SK-N-SH (cell line): ENCODE results near the gene MED22. TPM values are rescaled to one million over a fixed set of nuclear protein-coding genes. Genes with fewer than 3 reads are reported as not detected.

Experiments
- CTCF ChIA-PET: fragments of 300-600, 350-600 bp; formaldehyde crosslinking; extraction: SDS; loops from one replicate; lab custom pipeline; 2021; lab: Yijun Ruan, JAX
- POLR2A ChIA-PET: fragments of 350-600 bp; sonication (Branson Sonifier 250); formaldehyde crosslinking; extraction: SDS; loops from one replicate; lab custom pipeline; 2020; ENCODE audit warnings: antibody characterized with exemption, inconsistent platforms; lab: Yijun Ruan, JAX
- DNase-seq: peaks from one replicate; pipeline ENCODE4 v3.0.0; 2012
- H2AFZ ChIP-seq: fragments of 200-600 bp; sonication (generic); 2 replicates; pipeline ENCODE4 v1.8.1; 2016; ENCODE audit warnings: antibody characterized with exemption, mild to moderate bottlenecking, low read depth
- H3F3A ChIP-seq: fragments of 200-600 bp; sonication (generic); replicated peaks from 2 replicates; pipeline ENCODE3; 2016; ENCODE audit warnings: antibody characterized with exemption, mild to moderate bottlenecking; ENCODE audit not compliant: insufficient read depth
- H3K27ac ChIP-seq, 2 experiments: fragments of 200-500 bp in 1 of 2; fragments of 200-600 bp in 1 of 2; sonication (Bioruptor generic) in 1 of 2; sonication (generic), shearing (Covaris generic) in 1 of 2; 2 replicates each; pipeline versions ENCODE4 v1.5.1 to v1.6.1; 2014 to 2016; ENCODE audit warnings: low read depth in 2 of 2, inconsistent platforms in 1 of 2, low read length in 1 of 2, mild to moderate bottlenecking in 1 of 2, mixed read lengths in 1 of 2
- H3K27me3 ChIP-seq: fragments of 200-600 bp; sonication (generic), shearing (Covaris generic); 2 replicates; pipeline ENCODE4 v1.6.1; 2016; ENCODE audit warnings: mixed run types; ENCODE audit not compliant: insufficient read depth
- H3K36me3 ChIP-seq, 2 experiments: fragments of 200-500 bp in 1 of 2; fragments of 200-600 bp in 1 of 2; sonication (Bioruptor generic) in 1 of 2; sonication (generic) in 1 of 2; replicated peaks in 1 of 2; 2 replicates each; pipeline versions ENCODE3 to v1.5.1; 2014 to 2016; ENCODE audit warnings: low read length in 1 of 2, mild to moderate bottlenecking in 1 of 2; ENCODE audit not compliant: insufficient read depth in 2 of 2, control insufficient read depth in 1 of 2
- H3K4me1 ChIP-seq, 2 experiments: fragments of 200-500 bp in 1 of 2; fragments of 200-600 bp in 1 of 2; sonication (Bioruptor generic) in 1 of 2; sonication (generic), shearing (Covaris generic) in 1 of 2; 2 replicates each; pipeline versions ENCODE4 v1.5.1 to v1.6.1; 2014 to 2016; ENCODE audit warnings: low read depth in 1 of 2, low read length in 1 of 2, mixed run types in 1 of 2; ENCODE audit not compliant: insufficient read depth in 2 of 2, control insufficient read depth in 1 of 2
- H3K4me2 ChIP-seq: fragments of 200-600 bp; sonication (generic), shearing (Covaris generic); 2 replicates; pipeline ENCODE4 v1.6.1; 2017; ENCODE audit warnings: mixed run types
- H3K4me3 ChIP-seq, 2 experiments: fragments of 200-500 bp in 1 of 2; fragments of 200-600 bp in 1 of 2; sonication (Bioruptor generic) in 1 of 2; sonication (generic), shearing (Covaris generic) in 1 of 2; 2 replicates each; pipeline versions ENCODE4 v1.5.1 to v1.8.1; 2014 to 2016; ENCODE audit warnings: low read depth in 2 of 2, inconsistent platforms in 1 of 2, low read length in 1 of 2, mild to moderate bottlenecking in 1 of 2, mixed read lengths in 1 of 2, moderate library complexity in 1 of 2
- H3K79me2 ChIP-seq: fragments of 200-600 bp; sonication (generic); 2 replicates; pipeline ENCODE4 v1.8.1; 2017; ENCODE audit warnings: mild to moderate bottlenecking; ENCODE audit not compliant: insufficient read depth
- H3K9ac ChIP-seq: fragments of 200-600 bp; sonication (generic); 2 replicates; pipeline ENCODE4 v1.6.1; 2017; ENCODE audit warnings: mixed run types
- H3K9me2 ChIP-seq: fragments of 200-600 bp; sonication (generic); 2 replicates; pipeline ENCODE4 v1.6.1; 2017; ENCODE audit warnings: mixed run types
- H3K9me3 ChIP-seq: fragments of 200-600 bp; sonication (generic); 2 replicates; pipeline ENCODE4 v1.6.1; 2017; ENCODE audit warnings: mixed run types, mild to moderate bottlenecking, moderate library complexity
- H4K20me1 ChIP-seq: fragments of 200-600 bp; sonication (generic); 2 replicates; pipeline ENCODE4 v1.6.1; 2017; ENCODE audit warnings: mild to moderate bottlenecking, mixed run types; ENCODE audit not compliant: insufficient read depth
- CHD2 ChIP-seq: fragments of 150-350 bp; IDR thresholded peaks from 2 replicates; pipeline ENCODE4 v1.6.1; 2018; ENCODE audit warnings: low read length; ENCODE audit not compliant: partially characterized antibody
- EP300 ChIP-seq, 2 experiments: IDR thresholded peaks; 2 replicates each; pipeline versions ENCODE4 v1.4.0 to v1.6.1; 2012; ENCODE audit warnings: borderline replicate concordance in 1 of 2, low read depth in 1 of 2, low read length in 1 of 2
- EZH2phosphoT487 ChIP-seq: fragments of 200-600 bp; sonication (generic); IDR thresholded peaks from 2 replicates; pipeline ENCODE4 v1.6.1; 2017; ENCODE audit warnings: low read depth, mixed run types, mild to moderate bottlenecking, antibody characterized with exemption, moderate library complexity, borderline replicate concordance
- FOSL2 ChIP-seq: IDR thresholded peaks from 2 replicates; pipeline ENCODE4 v1.4.0; 2012; ENCODE audit warnings: low read depth, mild to moderate bottlenecking, moderate library complexity, borderline replicate concordance
- FOXJ3 ChIP-seq: sonication (generic); formaldehyde crosslinking; IDR thresholded peaks from 2 replicates; pipeline ENCODE4 v1.5.1; 2020; ENCODE audit warnings: mild to moderate bottlenecking, missing genetic modification reagents
- GABPA ChIP-seq: IDR thresholded peaks from 2 replicates; pipeline ENCODE4 v1.4.0; 2012; ENCODE audit warnings: low read depth, mild to moderate bottlenecking
- GATA2 ChIP-seq: sonication (generic); formaldehyde crosslinking; IDR thresholded peaks from 2 replicates; pipeline ENCODE4 v1.5.0; 2020; ENCODE audit warnings: mild to moderate bottlenecking, missing genetic modification reagents
- JUND ChIP-seq: IDR thresholded peaks from 2 replicates; pipeline ENCODE4 v1.4.0; 2012
- MXI1 ChIP-seq: IDR thresholded peaks from 2 replicates; pipeline ENCODE4 v1.6.1; 2012; ENCODE audit warnings: mild to moderate bottlenecking, low read depth, low read length, improper control_type of control experiment
- NFIC ChIP-seq: IDR thresholded peaks from 2 replicates; pipeline ENCODE4 v1.4.0; 2012; ENCODE audit warnings: borderline replicate concordance
- POLR2AphosphoS5 ChIP-seq: IDR thresholded peaks from 2 replicates; pipeline ENCODE4 v1.6.1; 2012; ENCODE audit warnings: low read depth, low read length
- RCOR1 ChIP-seq: fragments of 150-350 bp; IDR thresholded peaks from 2 replicates; pipeline ENCODE4 v1.6.1; 2017; ENCODE audit warnings: antibody characterized with exemption, low read length
- RFX5 ChIP-seq: IDR thresholded peaks from 2 replicates; pipeline ENCODE4 v1.6.1; 2012; ENCODE audit warnings: mild to moderate bottlenecking, improper control_type of control experiment, low read length
- RXRA ChIP-seq: IDR thresholded peaks from 2 replicates; pipeline ENCODE4 v1.4.0; 2012; ENCODE audit warnings: low read depth, mild to moderate bottlenecking, borderline replicate concordance
- TAF1 ChIP-seq: IDR thresholded peaks from 2 replicates; pipeline ENCODE4 v1.6.1; 2012; ENCODE audit warnings: low read depth, mild to moderate bottlenecking, low read length, moderate library complexity, borderline replicate concordance
- TEAD4 ChIP-seq: IDR thresholded peaks from 2 replicates; pipeline ENCODE4 v1.4.0; 2012; ENCODE audit warnings: mild to moderate bottlenecking, borderline replicate concordance; ENCODE audit not compliant: insufficient read depth
- YY1 ChIP-seq: IDR thresholded peaks from 2 replicates; pipeline ENCODE4 v1.4.0; 2012; ENCODE audit warnings: low read depth, mild to moderate bottlenecking
- WGBS: methylation state at CpG from one replicate; pipeline ENCODE4 v1.1.6; 2017; ENCODE audit warnings: low lambda C conversion rate; 5-methylcytosine and 5-hydroxymethylcytosine counted together
- polyA plus RNA-seq, 3 experiments: library from polyadenylated mRNA; depleted of rRNA; stranded (reverse); fragments of >200 nt; gene quantifications; 2 replicates each; pipeline ENCODE4 v1.2.3, GENCODE V29; 2012
- TF ChIP-seq, protein P1 (sequence below): IDR thresholded peaks from 2 replicates; pipeline ENCODE4 v1.4.0; 2012; ENCODE audit warnings: low read depth
- TF ChIP-seq, protein P2 (sequence below): IDR thresholded peaks from 2 replicates; pipeline ENCODE4 v1.4.0; 2012; ENCODE audit warnings: low read depth, borderline replicate concordance
- TF ChIP-seq, protein P3 (sequence below): IDR thresholded peaks from 2 replicates; pipeline ENCODE4 v1.4.0; 2012; ENCODE audit warnings: low read depth, borderline replicate concordance
- TF ChIP-seq, protein P4 (sequence below): IDR thresholded peaks from 2 replicates; pipeline ENCODE4; 2012
- TF ChIP-seq, protein P5 (sequence below): fragments of 150-350 bp; IDR thresholded peaks from 2 replicates; pipeline ENCODE4 v1.6.1; 2017; ENCODE audit warnings: antibody characterized with exemption, low read length, low read depth, borderline replicate concordance

Gene MED22
- polyA plus RNA-seq, 1 of the 3 experiments (the other 2 are of a cell fraction): 27.9 TPM

DNA sequence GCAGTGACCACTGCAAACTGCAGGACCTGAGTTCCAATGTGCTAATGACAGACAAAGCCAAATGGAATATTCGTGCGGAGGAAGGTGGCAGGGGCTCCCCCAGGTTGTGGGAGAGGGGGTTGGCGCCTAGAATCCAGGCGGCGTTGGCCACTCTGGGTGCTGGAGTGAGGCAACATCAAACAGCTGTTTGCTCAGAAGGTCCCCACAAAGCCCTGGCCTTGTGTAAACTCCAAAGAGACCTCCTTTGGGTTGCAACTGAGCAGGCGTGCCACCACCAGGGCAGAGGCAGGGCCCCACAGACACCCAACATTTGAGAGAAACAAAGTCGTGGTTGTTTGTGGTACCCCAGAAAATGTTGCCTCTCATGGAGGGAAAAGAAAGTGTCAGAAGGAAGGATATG is 42.8 kb upstream of the MED22 start:
- no peak overlapping the region for H3K27ac ChIP-seq
- no peak for TF ChIP-seq TAF1
- TF ChIP-seq, protein P1, sequence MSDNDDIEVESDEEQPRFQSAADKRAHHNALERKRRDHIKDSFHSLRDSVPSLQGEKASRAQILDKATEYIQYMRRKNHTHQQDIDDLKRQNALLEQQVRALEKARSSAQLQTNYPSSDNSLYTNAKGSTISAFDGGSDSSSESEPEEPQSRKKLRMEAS: no peak
- no peaks in the 10 kb centered on the region for H3K27me3 ChIP-seq
- H3K4me3 ChIP-seq: no peak overlapping the region
- no peak for DNase-seq
- no peaks in the 10 kb centered on the region for H3K9me2 ChIP-seq
- WGBS: 45% methylated on average over 7 of the region's 7 CpGs
- CTCF ChIA-PET: no interaction called here
- H3K4me2 ChIP-seq: no peak overlapping the region
- H3K9me3 ChIP-seq: no peaks in the 10 kb centered on the region
- no peak overlapping the region for H3K9ac ChIP-seq
- H2AFZ ChIP-seq: no peak overlapping the region
- no peaks in the 10 kb centered on the region for H3K36me3 ChIP-seq
- no peaks in the 10 kb centered on the region for H3F3A ChIP-seq
- POLR2A ChIA-PET: interaction anchor here (0.6 kb wide), 1 partner anchor 12 kb away, joined by 3 read pairs; no protein-coding TSS in a partner anchor
- no peaks in the 10 kb centered on the region for H3K4me1 ChIP-seq
- H4K20me1 ChIP-seq: no peaks in the 10 kb centered on the region
- H3K79me2 ChIP-seq: no peaks in the 10 kb centered on the region

DNA sequence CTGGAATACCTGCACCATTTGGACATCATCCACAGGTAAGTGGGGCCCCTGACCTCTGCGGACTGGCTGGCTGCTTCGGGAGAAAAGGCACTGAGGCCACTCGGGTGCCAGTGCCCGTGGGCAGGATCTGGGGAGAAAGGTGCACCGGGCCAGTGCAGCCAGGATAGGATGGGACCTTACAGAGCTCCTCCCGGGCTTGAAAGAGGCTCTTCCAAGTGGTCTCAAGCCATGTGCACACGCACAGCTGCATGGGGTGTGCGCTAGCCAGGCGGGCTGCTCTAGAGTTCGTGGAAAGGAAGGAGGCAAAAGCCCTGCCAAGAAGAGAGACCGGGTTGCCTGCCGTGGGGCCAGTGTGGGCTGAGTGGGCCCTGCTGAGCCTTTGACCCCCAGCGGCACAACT is 41.6 kb upstream of the MED22 start:
- no peak for DNase-seq
- ChIA-PET CTCF (interaction anchor here (1.0 kb wide), 1 partner anchor 12 kb away, joined by 3 read pairs; no protein-coding TSS in a partner anchor), POLR2A (interaction anchor here (0.6 to 0.9 kb wide), 2 partner anchors 13 to 89 kb away, joined by 3 read pairs; partner anchors contain the start of gene SLC2A6)
- WGBS: 83% methylated on average over 8 of the region's 13 CpGs
- Histone ChIP-seq H3K4me2 (no peak overlapping the region), H3K9me2 (no peaks in the 10 kb centered on the region), H3K9me3 (no peaks in the 10 kb centered on the region), H3K27ac (no peak overlapping the region), H3K27me3 (no peaks in the 10 kb centered on the region), H2AFZ (no peak overlapping the region), H3K9ac (no peak overlapping the region), H3K4me3 (no peak overlapping the region), H3K36me3 (no peaks in the 10 kb centered on the region), H3F3A (no peaks in the 10 kb centered on the region), H4K20me1 (no peaks in the 10 kb centered on the region), H3K79me2 (no peaks in the 10 kb centered on the region), H3K4me1 (no peaks in the 10 kb centered on the region)
- TF ChIP-seq GATA2 (CRISPR knock-in tag) (no peak), FOXJ3 (CRISPR knock-in tag) (no peak), RFX5 (no peak), EP300 (IDR thresholded peaks at IDR 0.05; ENCODE audit: borderline replicate concordance in 1 of 2, low read depth in 1 of 2, low read length in 1 of 2) (no peak), RCOR1 (no peak), POLR2AphosphoS5 (no peak), YY1 (no peak), GABPA (no peak), NFIC (no peak), MXI1 (no peak), FOSL2 (no peak), JUND (no peak), CHD2 (no peak), TEAD4 (no peak), EZH2phosphoT487 (no peak), RXRA (no peak)
- TF ChIP-seq, protein P2, sequence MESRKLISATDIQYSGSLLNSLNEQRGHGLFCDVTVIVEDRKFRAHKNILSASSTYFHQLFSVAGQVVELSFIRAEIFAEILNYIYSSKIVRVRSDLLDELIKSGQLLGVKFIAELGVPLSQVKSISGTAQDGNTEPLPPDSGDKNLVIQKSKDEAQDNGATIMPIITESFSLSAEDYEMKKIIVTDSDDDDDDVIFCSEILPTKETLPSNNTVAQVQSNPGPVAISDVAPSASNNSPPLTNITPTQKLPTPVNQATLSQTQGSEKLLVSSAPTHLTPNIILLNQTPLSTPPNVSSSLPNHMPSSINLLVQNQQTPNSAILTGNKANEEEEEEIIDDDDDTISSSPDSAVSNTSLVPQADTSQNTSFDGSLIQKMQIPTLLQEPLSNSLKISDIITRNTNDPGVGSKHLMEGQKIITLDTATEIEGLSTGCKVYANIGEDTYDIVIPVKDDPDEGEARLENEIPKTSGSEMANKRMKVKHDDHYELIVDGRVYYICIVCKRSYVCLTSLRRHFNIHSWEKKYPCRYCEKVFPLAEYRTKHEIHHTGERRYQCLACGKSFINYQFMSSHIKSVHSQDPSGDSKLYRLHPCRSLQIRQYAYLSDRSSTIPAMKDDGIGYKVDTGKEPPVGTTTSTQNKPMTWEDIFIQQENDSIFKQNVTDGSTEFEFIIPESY: no peak
- TF ChIP-seq, protein P3, sequence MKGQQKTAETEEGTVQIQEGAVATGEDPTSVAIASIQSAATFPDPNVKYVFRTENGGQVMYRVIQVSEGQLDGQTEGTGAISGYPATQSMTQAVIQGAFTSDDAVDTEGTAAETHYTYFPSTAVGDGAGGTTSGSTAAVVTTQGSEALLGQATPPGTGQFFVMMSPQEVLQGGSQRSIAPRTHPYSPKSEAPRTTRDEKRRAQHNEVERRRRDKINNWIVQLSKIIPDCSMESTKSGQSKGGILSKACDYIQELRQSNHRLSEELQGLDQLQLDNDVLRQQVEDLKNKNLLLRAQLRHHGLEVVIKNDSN: no peak
- TF ChIP-seq, protein P4, sequence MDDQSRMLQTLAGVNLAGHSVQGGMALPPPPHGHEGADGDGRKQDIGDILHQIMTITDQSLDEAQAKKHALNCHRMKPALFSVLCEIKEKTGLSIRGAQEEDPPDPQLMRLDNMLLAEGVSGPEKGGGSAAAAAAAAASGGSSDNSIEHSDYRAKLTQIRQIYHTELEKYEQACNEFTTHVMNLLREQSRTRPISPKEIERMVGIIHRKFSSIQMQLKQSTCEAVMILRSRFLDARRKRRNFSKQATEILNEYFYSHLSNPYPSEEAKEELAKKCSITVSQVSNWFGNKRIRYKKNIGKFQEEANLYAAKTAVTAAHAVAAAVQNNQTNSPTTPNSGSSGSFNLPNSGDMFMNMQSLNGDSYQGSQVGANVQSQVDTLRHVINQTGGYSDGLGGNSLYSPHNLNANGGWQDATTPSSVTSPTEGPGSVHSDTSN: no peak
- TF ChIP-seq, protein P5, sequence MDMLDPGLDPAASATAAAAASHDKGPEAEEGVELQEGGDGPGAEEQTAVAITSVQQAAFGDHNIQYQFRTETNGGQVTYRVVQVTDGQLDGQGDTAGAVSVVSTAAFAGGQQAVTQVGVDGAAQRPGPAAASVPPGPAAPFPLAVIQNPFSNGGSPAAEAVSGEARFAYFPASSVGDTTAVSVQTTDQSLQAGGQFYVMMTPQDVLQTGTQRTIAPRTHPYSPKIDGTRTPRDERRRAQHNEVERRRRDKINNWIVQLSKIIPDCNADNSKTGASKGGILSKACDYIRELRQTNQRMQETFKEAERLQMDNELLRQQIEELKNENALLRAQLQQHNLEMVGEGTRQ: no peak
